ENCODE measurements around the gene RPS3A. TPM values are rescaled to one million over a fixed set of nuclear protein-coding genes. Genes with fewer than 3 reads are reported as not detected.

RPS3A gene
- polyA plus RNA-seq, 1 experiment = 1,382 TPM

GRCh38 chr4:151152028-151152427 lies 52.6 kb downstream of the RPS3A start:
- Histone ChIP-seq H3K27me3 (ENCODE audit: control insufficient read depth, insufficient read depth, low read length) (no peaks in the 10 kb centered on the region), H3K4me3 (ENCODE audit: low read depth, low read length) (no peak overlapping the region), H3K36me3 (ENCODE audit: control insufficient read depth, insufficient read depth, low read length) (no peaks in the 10 kb centered on the region)
- ChIA-PET CTCF (interaction anchor here (0.9 kb wide), 1 partner anchor 8 kb away, joined by 3 read pairs; no protein-coding TSS in a partner anchor), POLR2A (no interaction called here)
- no peak for DNase-seq (ENCODE audit: low read depth)
- no peak for TF ChIP-seq CTCF (IDR thresholded peaks at IDR 0.05; ENCODE audit: insufficient read depth, low read depth, low read length)

GRCh38 chr4:151153585-151153984 lies 54.2 kb downstream of the RPS3A start:
- Histone ChIP-seq H3K27me3 (ENCODE audit: control insufficient read depth, insufficient read depth, low read length) (no peaks in the 10 kb centered on the region), H3K36me3 (ENCODE audit: control insufficient read depth, insufficient read depth, low read length) (no peaks in the 10 kb centered on the region), H3K4me3 (ENCODE audit: low read depth, low read length) (no peak overlapping the region)
- CTCF ChIA-PET = no interaction called here
- no peak for DNase-seq (ENCODE audit: low read depth)
- POLR2A ChIA-PET = no interaction called here
- no peak for TF ChIP-seq CTCF (IDR thresholded peaks at IDR 0.05; ENCODE audit: insufficient read depth, low read depth, low read length)

Small RNAs within 50 kb of the gene (small RNA-seq; reads per million reads assigned to genes)
- gene SNORD73A (ENCODE audit: insufficient read length, low read depth, low replicate concordance) (not detected), gene SNORD73B (ENCODE audit: insufficient read length, low read depth, low replicate concordance) (0.84 reads per million)

Other genes with a start within 250 kb of the RPS3A start
- 8.2 and 11.0 TPM in 2 replicates for gene LRBA, start 84.3 kb upstream of the RPS3A start, polyA plus RNA-seq (2011; rRNA removed)
- not detected in 2 replicates for gene PRSS48, start 177.5 kb downstream of the RPS3A start, polyA plus RNA-seq (2011; rRNA removed)
- 16.0 and 16.2 TPM in 2 replicates for gene SH3D19, start 226.0 kb downstream of the RPS3A start, polyA plus RNA-seq (2011; rRNA removed)